Astrocyte (in vitro differentiated cells and primary cell): ENCODE results near the gene SREBF1. TPM values are rescaled to one million over a fixed set of nuclear protein-coding genes. Genes with fewer than 3 reads are reported as not detected.

Source experiments
- DNase-seq: peaks from one replicate; pipeline ENCODE4 v3.0.0-alpha.2; 2010; ENCODE audit warnings: low read depth
- FAIRE-seq: peaks from 2 replicates; lab custom pipeline; 2011; peaks lifted over from hg19 to GRCh38; lab: Jason Lieb, UNC
- H2AFZ ChIP-seq: 2 replicates; pipeline ENCODE4 v1.6.0; 2012; ENCODE audit warnings: low read depth, low read length, inconsistent platforms
- H3K27ac ChIP-seq: 2 replicates; pipeline ENCODE4 v1.5.1; 2011; ENCODE audit warnings: low read depth, low read length, inconsistent platforms
- H3K27me3 ChIP-seq: 2 replicates; pipeline ENCODE4 v1.6.0; 2011; ENCODE audit warnings: low read length, inconsistent platforms; ENCODE audit not compliant: insufficient read depth
- H3K36me3 ChIP-seq: 2 replicates; pipeline ENCODE4 v1.5.1; 2011; ENCODE audit warnings: low read length, inconsistent platforms; ENCODE audit not compliant: insufficient read depth
- H3K4me1 ChIP-seq: 2 replicates; pipeline ENCODE4 v1.5.1; 2011; ENCODE audit warnings: low read length, inconsistent platforms; ENCODE audit not compliant: insufficient read depth
- H3K4me2 ChIP-seq: 2 replicates; pipeline ENCODE4 v1.6.0; 2012; ENCODE audit warnings: low read length, inconsistent platforms
- H3K4me3 ChIP-seq: 2 replicates; pipeline ENCODE4 v1.5.1; 2011; ENCODE audit warnings: low read depth, mild to moderate bottlenecking, low read length, inconsistent platforms; ENCODE audit not compliant: insufficient read depth
- H3K79me2 ChIP-seq: 2 replicates; pipeline ENCODE4 v1.6.0; 2012; ENCODE audit warnings: mild to moderate bottlenecking, low read length, inconsistent platforms; ENCODE audit not compliant: insufficient read depth
- H3K9ac ChIP-seq: 2 replicates; pipeline ENCODE4 v1.6.0; 2012; ENCODE audit warnings: mild to moderate bottlenecking, low read length, inconsistent platforms
- H3K9me3 ChIP-seq: 2 replicates; pipeline ENCODE4 v1.5.1; 2012; ENCODE audit warnings: low read depth, mild to moderate bottlenecking, low read length, inconsistent platforms; ENCODE audit not compliant: insufficient read depth
- H4K20me1 ChIP-seq: 2 replicates; pipeline ENCODE4 v1.6.0; 2012; ENCODE audit warnings: low read length, inconsistent platforms; ENCODE audit not compliant: insufficient read depth
- H3K27ac Mint-ChIP-seq: one replicate; pipeline ENCODE4 v1.8.0; 2021; ENCODE audit warnings: mild to moderate bottlenecking, mixed read lengths; ENCODE audit not compliant: unreplicated experiment
- H3K27me3 Mint-ChIP-seq: one replicate; pipeline ENCODE4 v1.8.0; 2021; ENCODE audit warnings: low read depth, mixed read lengths; ENCODE audit not compliant: unreplicated experiment
- H3K36me3 Mint-ChIP-seq: one replicate; pipeline ENCODE4 v1.8.0; 2021; ENCODE audit warnings: low read depth, mixed read lengths; ENCODE audit not compliant: unreplicated experiment
- H3K4me1 Mint-ChIP-seq: one replicate; pipeline ENCODE4 v1.8.0; 2021; ENCODE audit warnings: low read depth, mixed read lengths; ENCODE audit not compliant: unreplicated experiment
- H3K4me3 Mint-ChIP-seq: one replicate; pipeline ENCODE4 v1.8.0; 2021; ENCODE audit warnings: mild to moderate bottlenecking, moderate library complexity, mixed read lengths; ENCODE audit not compliant: unreplicated experiment
- H3K9me3 Mint-ChIP-seq: one replicate; pipeline ENCODE4 v1.8.0; 2021; ENCODE audit warnings: mild to moderate bottlenecking, mixed read lengths; ENCODE audit not compliant: unreplicated experiment
- EZH2 ChIP-seq: IDR thresholded peaks from 2 replicates; pipeline ENCODE4 v1.6.1; 2012; ENCODE audit warnings: mild to moderate bottlenecking, low read length, inconsistent platforms; ENCODE audit not compliant: insufficient read depth
- total RNA-seq: library from RNA; stranded (reverse); gene quantifications from 2 replicates; pipeline ENCODE4 v1.2.1, GENCODE V29; 2021
- TF ChIP-seq, protein P1 (sequence below): IDR thresholded peaks from 2 replicates; pipeline ENCODE4 v1.5.1; 2011; ENCODE audit warnings: low read depth, mild to moderate bottlenecking, inconsistent platforms, low read length, moderate library complexity; ENCODE audit not compliant: insufficient read depth

Gene SREBF1
- total RNA-seq, 1 donor from 2014 or later: 65.6 TPM

DNA sequence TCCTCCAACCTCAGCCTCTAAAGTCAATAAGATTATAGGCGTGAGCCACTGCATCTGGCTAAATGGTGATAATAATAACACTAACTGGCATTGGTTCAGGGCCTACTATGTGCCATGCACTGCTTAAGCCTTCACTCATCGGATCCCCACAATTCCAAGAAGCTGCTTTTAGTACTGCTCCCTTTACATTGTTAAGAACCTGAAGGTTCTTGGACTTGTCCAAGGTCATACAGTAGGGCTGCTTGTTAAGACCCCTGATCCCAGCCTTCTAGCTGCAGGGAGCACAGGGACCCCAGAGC lies 6.6 kb downstream of the SREBF1 start:
- no peak overlapping the region for H3K4me2 ChIP-seq
- Mint-ChIP-seq H3K27me3 (no peaks in the 10 kb centered on the region), H3K27ac (no peak overlapping the region), H3K9me3 (no peaks in the 10 kb centered on the region), H3K4me1 (peaks cover 12% of the 10 kb centered on the region), H3K4me3 (no peak overlapping the region), H3K36me3 (peaks cover 13% of the 10 kb centered on the region)
- peaks cover 89% of the 10 kb centered on the region for H3K79me2 ChIP-seq
- no peak overlapping the region for H2AFZ ChIP-seq
- peaks cover 11% of the 10 kb centered on the region for H3K4me1 ChIP-seq
- no peak for TF ChIP-seq EZH2
- TF ChIP-seq, protein P1, sequence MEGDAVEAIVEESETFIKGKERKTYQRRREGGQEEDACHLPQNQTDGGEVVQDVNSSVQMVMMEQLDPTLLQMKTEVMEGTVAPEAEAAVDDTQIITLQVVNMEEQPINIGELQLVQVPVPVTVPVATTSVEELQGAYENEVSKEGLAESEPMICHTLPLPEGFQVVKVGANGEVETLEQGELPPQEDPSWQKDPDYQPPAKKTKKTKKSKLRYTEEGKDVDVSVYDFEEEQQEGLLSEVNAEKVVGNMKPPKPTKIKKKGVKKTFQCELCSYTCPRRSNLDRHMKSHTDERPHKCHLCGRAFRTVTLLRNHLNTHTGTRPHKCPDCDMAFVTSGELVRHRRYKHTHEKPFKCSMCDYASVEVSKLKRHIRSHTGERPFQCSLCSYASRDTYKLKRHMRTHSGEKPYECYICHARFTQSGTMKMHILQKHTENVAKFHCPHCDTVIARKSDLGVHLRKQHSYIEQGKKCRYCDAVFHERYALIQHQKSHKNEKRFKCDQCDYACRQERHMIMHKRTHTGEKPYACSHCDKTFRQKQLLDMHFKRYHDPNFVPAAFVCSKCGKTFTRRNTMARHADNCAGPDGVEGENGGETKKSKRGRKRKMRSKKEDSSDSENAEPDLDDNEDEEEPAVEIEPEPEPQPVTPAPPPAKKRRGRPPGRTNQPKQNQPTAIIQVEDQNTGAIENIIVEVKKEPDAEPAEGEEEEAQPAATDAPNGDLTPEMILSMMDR: no peak
- peaks cover 87% of the 10 kb centered on the region for H4K20me1 ChIP-seq
- DNase-seq: no peak
- H3K27ac ChIP-seq: no peak overlapping the region
- no peak for FAIRE-seq
- H3K4me3 ChIP-seq: no peak overlapping the region
- no peak overlapping the region for H3K9ac ChIP-seq
- H3K9me3 ChIP-seq: no peaks in the 10 kb centered on the region
- H3K27me3 ChIP-seq: no peaks in the 10 kb centered on the region
- no peaks in the 10 kb centered on the region for H3K36me3 ChIP-seq

DNA sequence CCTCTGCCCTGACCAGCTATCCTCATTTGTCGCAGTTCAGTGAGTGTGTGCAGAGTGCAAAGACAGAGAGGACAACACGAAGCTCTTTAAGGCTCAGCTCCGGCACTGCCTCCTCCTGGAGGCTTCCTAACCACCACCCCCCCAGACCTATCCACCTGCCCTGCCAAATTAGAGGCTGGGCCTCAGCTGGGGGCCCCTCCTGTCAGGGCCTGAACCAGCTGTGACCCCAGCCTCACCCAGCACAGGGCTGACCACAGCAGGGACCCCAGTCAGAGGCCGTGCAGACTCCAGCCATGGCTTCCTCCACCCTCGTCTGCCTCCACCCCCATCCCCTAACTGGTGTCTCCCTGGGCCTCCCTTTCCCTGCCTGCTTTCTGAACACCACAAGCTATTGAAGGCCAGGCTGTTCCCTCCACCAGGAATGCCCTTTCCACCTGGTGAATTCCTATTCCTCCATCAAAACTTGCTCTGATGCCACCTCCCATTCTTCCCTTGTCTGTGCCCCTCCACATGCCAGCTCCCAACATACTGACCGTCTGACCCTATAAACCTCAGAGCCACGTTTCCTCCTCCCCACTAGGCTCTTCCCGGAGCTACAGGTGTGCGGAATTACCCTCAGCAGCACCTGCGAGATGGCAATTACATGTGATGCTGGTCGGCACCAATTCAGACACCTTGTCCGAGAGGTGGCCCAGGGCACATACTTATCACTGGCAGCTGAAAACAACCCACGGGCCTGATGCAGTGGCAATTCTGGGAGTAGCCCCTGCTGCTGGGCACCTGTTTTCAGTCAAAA lies 8.8 kb downstream of the SREBF1 start:
- DNase-seq: no peak
- Histone ChIP-seq H3K4me3 (no peak overlapping the region), H3K79me2 (peaks cover 87% of the 10 kb centered on the region), H3K9ac (no peak overlapping the region), H3K27ac (no peak overlapping the region), H3K9me3 (no peaks in the 10 kb centered on the region), H2AFZ (no peak overlapping the region), H3K4me1 (peaks cover 25% of the 10 kb centered on the region), H3K4me2 (no peak overlapping the region), H3K27me3 (no peaks in the 10 kb centered on the region), H4K20me1 (peaks cover 79% of the 10 kb centered on the region), H3K36me3 (no peaks in the 10 kb centered on the region)
- Mint-ChIP-seq H3K27me3 (no peaks in the 10 kb centered on the region), H3K27ac (peak overlapping the region; percentile 71), H3K4me1 (peaks cover 21% of the 10 kb centered on the region), H3K36me3 (peaks cover 10% of the 10 kb centered on the region), H3K9me3 (no peaks in the 10 kb centered on the region), H3K4me3 (no peak overlapping the region)
- TF ChIP-seq EZH2: no peak
- TF ChIP-seq, protein P1: no peak
- FAIRE-seq: no peak
